HepG2 (cell line): Measurements from ENCODE around the gene ZFPL1. TPM values are rescaled to one million over a fixed set of nuclear protein-coding genes. Genes with fewer than 3 reads are reported as not detected.

Experiments used
- ARHGAP35 ChIP-seq: sonication (generic); formaldehyde crosslinking; IDR thresholded peaks from 2 replicates; pipeline ENCODE4 v1.9.0; 2022; ENCODE audit warnings: mild to moderate bottlenecking, inconsistent platforms, moderate library complexity, missing genetic modification reagents, borderline replicate concordance
- ARID5B ChIP-seq: IDR thresholded peaks from 2 replicates; pipeline ENCODE4 v1.4.0; 2020; ENCODE audit warnings: mild to moderate bottlenecking, missing genetic modification reagents
- SOX13 ChIP-seq, 3 experiments: fragments of 450-650 bp in 1 of 3; sonication (generic) in 1 of 3; formaldehyde crosslinking in 1 of 3; IDR thresholded peaks in 2 of 3; conservative IDR thresholded peaks in 1 of 3; 2 replicates each; pipeline versions ENCODE4 v1.5.0 to v1.6.1; 2016 to 2020; ENCODE audit warnings: antibody characterized with exemption in 1 of 3, mild to moderate bottlenecking in 1 of 3, missing compliant biosample characterization in 1 of 3, missing genetic modification reagents in 1 of 3, moderate library complexity in 1 of 3
- SRY ChIP-seq: sonication (generic); formaldehyde crosslinking; IDR thresholded peaks from 2 replicates; pipeline ENCODE4 v1.8.0; 2022; ENCODE audit warnings: mild to moderate bottlenecking, missing genetic modification reagents
- ZNF567 ChIP-seq: sonication (generic); formaldehyde crosslinking; IDR thresholded peaks from 2 replicates; pipeline ENCODE4 v1.8.1; 2023; ENCODE audit warnings: mild to moderate bottlenecking, missing genetic modification reagents, borderline replicate concordance
- ZNF619 ChIP-seq: sonication (generic); formaldehyde crosslinking; IDR thresholded peaks from 2 replicates; pipeline ENCODE4 v1.4.0; 2020; ENCODE audit warnings: mild to moderate bottlenecking, missing genetic modification reagents
- polyA plus RNA-seq, 8 experiments: library from polyadenylated mRNA; depleted of rRNA in 3 of 8; stranded (reverse) in 7 of 8; unstranded in 1 of 8; fragments of >200 nt; fragmentation: Illumina TruSeq in 4 of 8; extraction: Trizol in 4 of 8; gene quantifications; 2 replicates each; pipeline versions ENCODE4 v1.2.1 to v1.2.3, GENCODE V29; 2011 to 2016; ENCODE audit warnings: low read depth in 4 of 8, missing spikeins in 1 of 8, mixed read lengths in 1 of 8; ENCODE audit not compliant: insufficient read depth in 1 of 8
- total RNA-seq, 5 experiments: library from RNA; depleted of rRNA; stranded (reverse); fragments of >200 nt; fragmentation: Illumina TruSeq; extraction: Trizol; gene quantifications; 2 replicates each; pipeline ENCODE4 v1.2.3, GENCODE V29; 2016; ENCODE audit warnings: low read depth in 1 of 5
- TF ChIP-seq, protein P1 (sequence below), 2 experiments: fragments of 450-650 bp in 1 of 2; sonication (generic) in 1 of 2; formaldehyde crosslinking in 1 of 2; IDR thresholded peaks; 2 replicates each; pipeline versions ENCODE4 v1.6.1 to v1.8.0; 2016 to 2022; ENCODE audit warnings: antibody characterized with exemption in 1 of 2, mild to moderate bottlenecking in 1 of 2, missing genetic modification reagents in 1 of 2
- TF ChIP-seq, protein P2 (sequence below): sonication (generic); formaldehyde crosslinking; IDR thresholded peaks from 2 replicates; pipeline ENCODE4 v1.5.1; 2020; ENCODE audit warnings: mild to moderate bottlenecking, moderate library complexity, missing genetic modification reagents
- TF ChIP-seq, protein P3 (sequence below): sonication (generic); formaldehyde crosslinking; IDR thresholded peaks from 2 replicates; pipeline ENCODE4 v1.4.0; 2020; ENCODE audit warnings: missing genetic modification reagents

ZFPL1 gene
- total and polyA plus RNA-seq, 2 of the 13 experiments (the other 11 are each of a cell fraction or from before 2014, with no cell fraction given) = 32.2 to 56.0 TPM

DNA sequence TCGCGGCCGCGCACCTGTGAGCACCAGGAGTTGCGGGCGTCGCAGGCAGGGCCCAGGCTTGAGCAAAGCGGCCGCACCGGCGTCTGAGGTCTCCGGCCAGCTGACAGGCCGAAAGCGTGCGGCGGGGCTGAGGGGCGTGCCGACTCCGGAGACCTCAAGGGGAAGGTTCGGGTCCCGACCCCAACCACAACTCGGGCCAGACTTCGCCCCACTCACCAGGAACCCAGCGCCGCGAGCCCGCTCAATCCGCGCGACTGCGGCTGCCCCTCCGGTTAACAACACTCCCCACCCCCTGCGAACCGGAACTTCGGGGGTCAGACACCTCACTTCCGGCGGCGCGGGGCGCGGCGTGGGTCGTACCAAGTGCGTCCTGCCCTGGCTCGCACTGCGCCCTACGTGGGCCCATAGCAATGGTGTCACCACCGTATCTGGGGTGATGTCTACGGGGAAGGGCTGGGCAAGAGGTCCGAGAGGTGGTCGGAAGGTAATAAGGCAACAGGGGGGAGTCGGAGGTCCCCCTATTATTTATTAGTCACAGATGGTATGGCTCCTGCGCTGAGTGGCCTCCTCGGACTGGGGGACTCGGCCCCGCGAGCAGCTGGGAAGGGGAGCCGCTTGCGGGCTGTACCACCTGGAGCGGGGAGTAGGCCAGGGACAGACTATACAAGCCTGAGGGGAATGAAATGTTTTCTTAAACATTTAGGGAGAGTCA is 50.4 kb downstream of the ZFPL1 start, which contains the start of gene SYVN1 (continued):
- TF ChIP-seq SOX13 (IDR thresholded peaks at IDR 0.05) (no peak; the same call in 1 of the 2 replicates), SOX13 (CRISPR knock-in tag; conservative IDR thresholded peaks at IDR 0.05 in 1 of 2, IDR thresholded peaks at IDR 0.05 in 1 of 2) (peak in 1 of 2 experiments; percentile 22; a peak in 1 of 4 replicates), ARID5B (CRISPR knock-in tag) (peak; percentile 22; the same call in 1 of the 2 replicates), SRY (CRISPR knock-in tag) (0 out of 2 replicates have a peak, but pooled peaks have one; percentile 20), ZNF619 (peak; percentile 35; the same call in 1 of the 2 replicates), ARHGAP35 (CRISPR knock-in tag) (peak; percentile 73; the same call in 1 of the 2 replicates), ZNF567 (no peak)
- TF ChIP-seq, protein P1, sequence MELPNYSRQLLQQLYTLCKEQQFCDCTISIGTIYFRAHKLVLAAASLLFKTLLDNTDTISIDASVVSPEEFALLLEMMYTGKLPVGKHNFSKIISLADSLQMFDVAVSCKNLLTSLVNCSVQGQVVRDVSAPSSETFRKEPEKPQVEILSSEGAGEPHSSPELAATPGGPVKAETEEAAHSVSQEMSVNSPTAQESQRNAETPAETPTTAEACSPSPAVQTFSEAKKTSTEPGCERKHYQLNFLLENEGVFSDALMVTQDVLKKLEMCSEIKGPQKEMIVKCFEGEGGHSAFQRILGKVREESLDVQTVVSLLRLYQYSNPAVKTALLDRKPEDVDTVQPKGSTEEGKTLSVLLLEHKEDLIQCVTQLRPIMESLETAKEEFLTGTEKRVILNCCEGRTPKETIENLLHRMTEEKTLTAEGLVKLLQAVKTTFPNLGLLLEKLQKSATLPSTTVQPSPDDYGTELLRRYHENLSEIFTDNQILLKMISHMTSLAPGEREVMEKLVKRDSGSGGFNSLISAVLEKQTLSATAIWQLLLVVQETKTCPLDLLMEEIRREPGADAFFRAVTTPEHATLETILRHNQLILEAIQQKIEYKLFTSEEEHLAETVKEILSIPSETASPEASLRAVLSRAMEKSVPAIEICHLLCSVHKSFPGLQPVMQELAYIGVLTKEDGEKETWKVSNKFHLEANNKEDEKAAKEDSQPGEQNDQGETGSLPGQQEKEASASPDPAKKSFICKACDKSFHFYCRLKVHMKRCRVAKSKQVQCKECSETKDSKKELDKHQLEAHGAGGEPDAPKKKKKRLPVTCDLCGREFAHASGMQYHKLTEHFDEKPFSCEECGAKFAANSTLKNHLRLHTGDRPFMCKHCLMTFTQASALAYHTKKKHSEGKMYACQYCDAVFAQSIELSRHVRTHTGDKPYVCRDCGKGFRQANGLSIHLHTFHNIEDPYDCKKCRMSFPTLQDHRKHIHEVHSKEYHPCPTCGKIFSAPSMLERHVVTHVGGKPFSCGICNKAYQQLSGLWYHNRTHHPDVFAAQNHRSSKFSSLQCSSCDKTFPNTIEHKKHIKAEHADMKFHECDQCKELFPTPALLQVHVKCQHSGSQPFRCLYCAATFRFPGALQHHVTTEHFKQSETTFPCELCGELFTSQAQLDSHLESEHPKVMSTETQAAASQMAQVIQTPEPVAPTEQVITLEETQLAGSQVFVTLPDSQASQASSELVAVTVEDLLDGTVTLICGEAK (IDR thresholded peaks at IDR 0.05) = peak; percentile 68
- TF ChIP-seq, protein P1 (CRISPR knock-in tag; IDR thresholded peaks at IDR 0.05) = peak; percentile 44
- TF ChIP-seq, protein P2, sequence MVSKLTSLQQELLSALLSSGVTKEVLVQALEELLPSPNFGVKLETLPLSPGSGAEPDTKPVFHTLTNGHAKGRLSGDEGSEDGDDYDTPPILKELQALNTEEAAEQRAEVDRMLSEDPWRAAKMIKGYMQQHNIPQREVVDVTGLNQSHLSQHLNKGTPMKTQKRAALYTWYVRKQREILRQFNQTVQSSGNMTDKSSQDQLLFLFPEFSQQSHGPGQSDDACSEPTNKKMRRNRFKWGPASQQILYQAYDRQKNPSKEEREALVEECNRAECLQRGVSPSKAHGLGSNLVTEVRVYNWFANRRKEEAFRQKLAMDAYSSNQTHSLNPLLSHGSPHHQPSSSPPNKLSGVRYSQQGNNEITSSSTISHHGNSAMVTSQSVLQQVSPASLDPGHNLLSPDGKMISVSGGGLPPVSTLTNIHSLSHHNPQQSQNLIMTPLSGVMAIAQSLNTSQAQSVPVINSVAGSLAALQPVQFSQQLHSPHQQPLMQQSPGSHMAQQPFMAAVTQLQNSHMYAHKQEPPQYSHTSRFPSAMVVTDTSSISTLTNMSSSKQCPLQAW (CRISPR knock-in tag) = peak; percentile 48
- TF ChIP-seq, protein P3, sequence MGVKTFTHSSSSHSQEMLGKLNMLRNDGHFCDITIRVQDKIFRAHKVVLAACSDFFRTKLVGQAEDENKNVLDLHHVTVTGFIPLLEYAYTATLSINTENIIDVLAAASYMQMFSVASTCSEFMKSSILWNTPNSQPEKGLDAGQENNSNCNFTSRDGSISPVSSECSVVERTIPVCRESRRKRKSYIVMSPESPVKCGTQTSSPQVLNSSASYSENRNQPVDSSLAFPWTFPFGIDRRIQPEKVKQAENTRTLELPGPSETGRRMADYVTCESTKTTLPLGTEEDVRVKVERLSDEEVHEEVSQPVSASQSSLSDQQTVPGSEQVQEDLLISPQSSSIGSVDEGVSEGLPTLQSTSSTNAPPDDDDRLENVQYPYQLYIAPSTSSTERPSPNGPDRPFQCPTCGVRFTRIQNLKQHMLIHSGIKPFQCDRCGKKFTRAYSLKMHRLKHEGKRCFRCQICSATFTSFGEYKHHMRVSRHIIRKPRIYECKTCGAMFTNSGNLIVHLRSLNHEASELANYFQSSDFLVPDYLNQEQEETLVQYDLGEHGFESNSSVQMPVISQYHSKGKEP = 0 out of 2 replicates have a peak, but pooled peaks have one; percentile 71
